ENCODE data around the gene MOCOS.
A peak's percentile ranks its signal among the peaks of the same experiment; 100 is the strongest.

The MOCOS gene

GRCh38 chr18:36279001-36279400, 91.7 kb downstream of the MOCOS start:
- no peak for DNase-seq

GRCh38 chr18:36281936-36282335, 94.6 kb downstream of the MOCOS start:
- no peak for DNase-seq

- no peak for DNase-seq
These were observed 96.2 kb downstream of the MOCOS start for GRCh38 chr18:36283448-36283847.

- DNase-seq, result no peak
These were observed 97.0 kb downstream of the MOCOS start for GRCh38 chr18:36284268-36284667.

GRCh38 chr18:36284671-36285295, 97.5 kb downstream of the MOCOS start:
- DNase-seq, result peak in 1 of 2 donors; percentile 48

GRCh38 chr18:36287653-36288052, 100.4 kb downstream of the MOCOS start:
- DNase-seq, result no peak

- no peak for DNase-seq
These were observed 101.4 kb downstream of the MOCOS start for GRCh38 chr18:36288689-36289088.

GRCh38 chr18:36294031-36294430, 106.7 kb downstream of the MOCOS start:
- no peak for DNase-seq

GRCh38 chr18:36295214-36295613, 107.9 kb downstream of the MOCOS start:
- no peak for DNase-seq

- DNase-seq, result no peak
These were observed 108.6 kb downstream of the MOCOS start for GRCh38 chr18:36295880-36296301.

GRCh38 chr18:36296650-36297416, 109.5 kb downstream of the MOCOS start:
- DNase-seq, result no peak

- DNase-seq, result no peak
These were observed 110.3 kb downstream of the MOCOS start, which contains the start of gene FHOD3 for GRCh38 chr18:36297417-36298125. Gene FHOD3 (plus strand): TSS chr18:36297713. CDS start chr18:36297836, 123 bp downstream.

- DNase-seq, result no peak
These were observed 110.9 kb downstream of the MOCOS start for GRCh38 chr18:36298126-36298741.

GRCh38 chr18:36299015-36299414, 111.7 kb downstream of the MOCOS start:
- DNase-seq, result no peak

GRCh38 chr18:36300211-36300610, 112.9 kb downstream of the MOCOS start:
- DNase-seq, result no peak

GRCh38 chr18:36301884-36302283, 114.6 kb downstream of the MOCOS start:
- no peak for DNase-seq

GRCh38 chr18:36302676-36303075, 115.4 kb downstream of the MOCOS start:
- DNase-seq, result no peak

GRCh38 chr18:36303211-36303844, 116.0 kb downstream of the MOCOS start:
- no peak for DNase-seq

GRCh38 chr18:36304723-36305122, 117.4 kb downstream of the MOCOS start:
- DNase-seq, result no peak

GRCh38 chr18:36305375-36305774, 118.1 kb downstream of the MOCOS start:
- no peak for DNase-seq

- DNase-seq, result no peak
These were observed 120.2 kb downstream of the MOCOS start for GRCh38 chr18:36307513-36307912.

- DNase-seq, result no peak
These were observed 121.6 kb downstream of the MOCOS start for GRCh38 chr18:36308711-36309435.
